Caco-2 (cell line): ENCODE data around the gene KLF16. TPM values are rescaled to one million over a fixed set of nuclear protein-coding genes. Genes with fewer than 3 reads are reported as not detected.

Experiments used
- BruUV-seq: library from RNA; stranded (reverse); fragments of 400-500 nt; replicated peaks from 2 replicates; lab custom pipeline; 2021; lab: Mats Ljungman, UMichigan
- CTCF ChIA-PET: fragments of 300-600 bp; sonication (Branson Sonifier 250); formaldehyde crosslinking; loops from one replicate; lab custom pipeline; 2022; ENCODE audit warnings: antibody characterized with exemption; lab: Charles Lee
- POLR2A ChIA-PET: fragments of 300-600 bp; sonication (Branson Sonifier 250); formaldehyde crosslinking; loops from one replicate; lab custom pipeline; 2022; ENCODE audit warnings: antibody characterized with exemption; lab: Charles Lee
- DNase-seq, 2 experiments: peaks; one replicate each; pipeline versions ENCODE4 v3.0.0 to v3.0.0-alpha.2; 2020 to 2022
- H3K27me3 ChIP-seq: replicated peaks from 2 replicates; pipeline ENCODE4 v1.6.0; 2011; ENCODE audit warnings: low read length; ENCODE audit not compliant: control insufficient read depth, insufficient read depth
- H3K36me3 ChIP-seq: 2 replicates; pipeline ENCODE4 v1.5.1; 2011; ENCODE audit warnings: low read length; ENCODE audit not compliant: control insufficient read depth, insufficient read depth
- H3K4me1 ChIP-seq: fragments of 250-450 bp; sonication (Bioruptor Pico); 2 replicates; pipeline ENCODE4 v1.5.1; 2020; ENCODE audit warnings: mild to moderate bottlenecking
- H3K4me3 ChIP-seq: 2 replicates; pipeline ENCODE4 v1.5.1; 2011; ENCODE audit warnings: low read depth, mild to moderate bottlenecking, control low read depth, low read length
- H3K9me3 ChIP-seq: fragments of 250-450 bp; sonication (Bioruptor Pico); 2 replicates; pipeline ENCODE4 v1.5.1; 2020; ENCODE audit warnings: mild to moderate bottlenecking, moderate library complexity
- H3K27ac Mint-ChIP-seq: one replicate; pipeline ENCODE4 v1.8.0; 2022; ENCODE audit warnings: mixed read lengths; ENCODE audit not compliant: unreplicated experiment
- H3K27me3 Mint-ChIP-seq: one replicate; pipeline ENCODE4 v1.8.0; 2022; ENCODE audit warnings: mixed read lengths; ENCODE audit not compliant: insufficient read depth, unreplicated experiment
- H3K36me3 Mint-ChIP-seq: one replicate; pipeline ENCODE4 v1.8.0; 2022; ENCODE audit warnings: mild to moderate bottlenecking, mixed read lengths; ENCODE audit not compliant: insufficient read depth, unreplicated experiment
- H3K4me1 Mint-ChIP-seq: one replicate; pipeline ENCODE4 v1.8.0; 2022; ENCODE audit warnings: low read depth, mixed read lengths; ENCODE audit not compliant: unreplicated experiment
- H3K4me3 Mint-ChIP-seq: one replicate; pipeline ENCODE4 v1.8.0; 2022; ENCODE audit warnings: mild to moderate bottlenecking, moderate library complexity, mixed read lengths; ENCODE audit not compliant: unreplicated experiment
- H3K9me3 Mint-ChIP-seq: one replicate; pipeline ENCODE4 v1.8.0; 2022; ENCODE audit warnings: mixed read lengths; ENCODE audit not compliant: unreplicated experiment
- intact Hi-C: fragments of 100-400 bp; cut with micrococcal nuclease; formaldehyde crosslinking; loops from one replicate; pipeline ENCODE4 v1.10.0; 2022; ENCODE audit not compliant: unreplicated experiment
- total RNA-seq: library from RNA; stranded (reverse); gene quantifications from 2 replicates; pipeline ENCODE4 v1.2.3, GENCODE V29; 2022
- TF ChIP-seq, protein P1 (sequence below), 2 experiments: fragments of 200-600 bp in 1 of 2; IDR thresholded peaks; 1 replicate in 1 of 2; 2 replicates in 1 of 2; pipeline versions ENCODE4 v1.5.1 to v1.8.0; 2011 to 2022; ENCODE audit warnings: antibody characterized with exemption in 1 of 2, control low read depth in 1 of 2, inconsistent platforms in 1 of 2, low read depth in 1 of 2, low read length in 1 of 2, mild to moderate bottlenecking in 1 of 2, moderate library complexity in 1 of 2; ENCODE audit not compliant: insufficient read depth in 1 of 2, severe bottlenecking in 1 of 2, unreplicated experiment in 1 of 2

Gene KLF16
- total RNA-seq, 1 experiment from 2014 or later, result 26.8 TPM

DNA sequence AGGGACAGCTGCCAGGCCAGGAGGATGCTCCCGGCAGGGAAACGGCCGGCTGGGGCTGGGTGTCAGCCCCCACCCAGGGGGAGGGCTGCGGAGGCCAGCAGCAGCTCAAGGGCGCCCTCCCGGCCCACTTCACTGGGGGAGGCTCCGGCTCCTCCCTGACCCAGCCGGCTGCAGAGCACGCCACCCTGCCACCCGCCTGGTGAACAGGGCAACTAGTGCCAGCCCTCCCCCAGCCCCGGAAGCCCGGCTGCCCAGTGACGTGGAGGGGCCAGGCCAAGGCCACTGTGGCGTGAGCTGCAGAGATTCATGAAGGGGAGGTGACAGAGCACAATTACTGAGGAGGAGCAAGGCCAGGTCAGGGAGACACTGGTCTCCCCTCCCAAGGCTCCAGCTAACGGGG is 29.8 kb downstream of the KLF16 start:
- no peak for DNase-seq
- Histone ChIP-seq H3K9me3 (no peaks in the 10 kb centered on the region), H3K4me1 (no peaks in the 10 kb centered on the region), H3K36me3 (no peaks in the 10 kb centered on the region), H3K27me3 (no peaks in the 10 kb centered on the region), H3K4me3 (no peak overlapping the region)
- POLR2A ChIA-PET, result no interaction called here
- H3K4me1 Mint-ChIP-seq, result no peaks in the 10 kb centered on the region
- no peak overlapping the region for H3K27ac Mint-ChIP-seq
- peaks cover 31% of the 10 kb centered on the region for H3K36me3 Mint-ChIP-seq
- TF ChIP-seq, protein P1, sequence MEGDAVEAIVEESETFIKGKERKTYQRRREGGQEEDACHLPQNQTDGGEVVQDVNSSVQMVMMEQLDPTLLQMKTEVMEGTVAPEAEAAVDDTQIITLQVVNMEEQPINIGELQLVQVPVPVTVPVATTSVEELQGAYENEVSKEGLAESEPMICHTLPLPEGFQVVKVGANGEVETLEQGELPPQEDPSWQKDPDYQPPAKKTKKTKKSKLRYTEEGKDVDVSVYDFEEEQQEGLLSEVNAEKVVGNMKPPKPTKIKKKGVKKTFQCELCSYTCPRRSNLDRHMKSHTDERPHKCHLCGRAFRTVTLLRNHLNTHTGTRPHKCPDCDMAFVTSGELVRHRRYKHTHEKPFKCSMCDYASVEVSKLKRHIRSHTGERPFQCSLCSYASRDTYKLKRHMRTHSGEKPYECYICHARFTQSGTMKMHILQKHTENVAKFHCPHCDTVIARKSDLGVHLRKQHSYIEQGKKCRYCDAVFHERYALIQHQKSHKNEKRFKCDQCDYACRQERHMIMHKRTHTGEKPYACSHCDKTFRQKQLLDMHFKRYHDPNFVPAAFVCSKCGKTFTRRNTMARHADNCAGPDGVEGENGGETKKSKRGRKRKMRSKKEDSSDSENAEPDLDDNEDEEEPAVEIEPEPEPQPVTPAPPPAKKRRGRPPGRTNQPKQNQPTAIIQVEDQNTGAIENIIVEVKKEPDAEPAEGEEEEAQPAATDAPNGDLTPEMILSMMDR (IDR thresholded peaks at IDR 0.05; ENCODE audit: insufficient read depth in 1 of 2, low read depth in 1 of 2, low read length in 1 of 2, severe bottlenecking in 1 of 2, unreplicated experiment in 1 of 2), result no peak
- CTCF ChIA-PET, result interaction anchor here (1.1 kb wide), 1 partner anchor 16 kb away, joined by 3 read pairs; no protein-coding TSS in a partner anchor
- BruUV-seq, result no TSS peak
- H3K9me3 Mint-ChIP-seq, result no peaks in the 10 kb centered on the region
- intact Hi-C loops, result no loop called here
- no peaks in the 10 kb centered on the region for H3K27me3 Mint-ChIP-seq
- H3K4me3 Mint-ChIP-seq, result no peak overlapping the region

DNA sequence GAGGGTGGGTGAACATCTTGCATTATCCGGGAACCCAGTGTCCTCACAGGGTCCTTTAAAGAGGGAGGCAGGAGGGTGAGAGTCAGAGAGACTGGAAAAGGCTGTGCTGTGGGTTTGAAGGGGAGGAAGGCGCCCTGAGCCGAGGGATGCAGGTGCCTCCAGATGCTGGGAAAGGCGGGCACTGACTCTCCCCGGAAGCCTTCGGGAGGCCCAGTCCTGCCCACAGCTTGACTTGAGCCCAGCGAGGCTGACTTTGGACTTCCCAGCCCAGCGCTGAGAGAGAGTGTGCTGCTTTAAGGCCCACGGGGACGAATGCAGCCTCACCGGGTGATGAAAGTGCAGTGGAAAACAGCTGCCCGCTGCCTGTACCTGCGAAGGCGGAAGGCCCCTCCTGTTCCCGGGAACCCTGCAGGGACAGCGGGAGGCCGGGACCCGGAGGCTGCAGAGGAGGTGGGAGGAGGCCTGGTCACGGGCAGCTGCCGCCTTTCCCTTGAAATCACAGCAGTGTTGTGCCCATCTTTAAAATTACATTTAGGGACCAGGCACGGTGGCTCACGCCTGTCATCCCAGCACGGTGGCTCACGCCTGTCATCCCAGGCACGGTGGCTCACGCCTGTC is 31.2 kb downstream of the KLF16 start:
- Histone ChIP-seq H3K4me3 (no peak overlapping the region), H3K36me3 (no peaks in the 10 kb centered on the region), H3K9me3 (no peaks in the 10 kb centered on the region), H3K27me3 (no peaks in the 10 kb centered on the region), H3K4me1 (no peaks in the 10 kb centered on the region)
- no peak for DNase-seq
- H3K9me3 Mint-ChIP-seq, result no peaks in the 10 kb centered on the region
- TF ChIP-seq, protein P1 (IDR thresholded peaks at IDR 0.05; ENCODE audit: insufficient read depth in 1 of 2, low read depth in 1 of 2, low read length in 1 of 2, severe bottlenecking in 1 of 2, unreplicated experiment in 1 of 2), result no peak
- POLR2A ChIA-PET, result no interaction called here
- BruUV-seq, result no TSS peak
- no peaks in the 10 kb centered on the region for H3K27me3 Mint-ChIP-seq
- no peak overlapping the region for H3K4me3 Mint-ChIP-seq
- CTCF ChIA-PET, result no interaction called here
- no peak overlapping the region for H3K27ac Mint-ChIP-seq
- intact Hi-C loops, result no loop called here
- H3K36me3 Mint-ChIP-seq, result peaks cover 22% of the 10 kb centered on the region
- H3K4me1 Mint-ChIP-seq, result no peaks in the 10 kb centered on the region

DNA sequence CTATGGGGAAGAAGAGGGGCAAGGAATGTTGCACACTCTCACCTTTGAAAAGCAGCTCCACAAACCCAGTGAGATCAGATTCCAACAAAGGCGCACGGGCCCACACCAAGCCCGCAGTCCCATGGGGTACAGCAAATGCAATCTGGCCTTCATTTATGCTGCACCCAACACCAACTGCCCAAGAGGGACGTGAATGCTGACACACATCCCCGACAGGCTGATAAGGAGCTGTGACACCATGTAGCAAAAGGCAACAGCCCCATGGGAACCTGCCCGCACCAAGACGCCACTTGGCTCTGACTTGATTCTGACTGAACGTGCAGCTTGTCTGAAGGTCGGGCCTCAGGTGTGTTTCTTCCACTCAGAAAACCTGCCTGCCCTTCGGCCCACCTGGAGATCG is 32.4 kb downstream of the KLF16 start:
- no peaks in the 10 kb centered on the region for H3K27me3 ChIP-seq
- DNase-seq, result no peak
- no peaks in the 10 kb centered on the region; the same call in 1 of the 2 replicates for H3K36me3 ChIP-seq
- H3K9me3 Mint-ChIP-seq, result no peaks in the 10 kb centered on the region
- no peaks in the 10 kb centered on the region for H3K4me1 ChIP-seq
- BruUV-seq, result no TSS peak
- H3K4me3 ChIP-seq, result no peak overlapping the region
- TF ChIP-seq, protein P1 (IDR thresholded peaks at IDR 0.05; ENCODE audit: insufficient read depth in 1 of 2, low read depth in 1 of 2, low read length in 1 of 2, severe bottlenecking in 1 of 2, unreplicated experiment in 1 of 2), result no peak
- POLR2A ChIA-PET, result no interaction called here
- H3K4me1 Mint-ChIP-seq, result no peaks in the 10 kb centered on the region
- H3K4me3 Mint-ChIP-seq, result no peak overlapping the region
- no peaks in the 10 kb centered on the region for H3K9me3 ChIP-seq
- no peak overlapping the region for H3K27ac Mint-ChIP-seq
- H3K36me3 Mint-ChIP-seq, result peaks cover 20% of the 10 kb centered on the region
- intact Hi-C loops, result no loop called here
- H3K27me3 Mint-ChIP-seq, result no peaks in the 10 kb centered on the region
- CTCF ChIA-PET, result interaction anchor here (0.7 kb wide), 1 partner anchor 57 kb away, joined by 3 read pairs; no protein-coding TSS in a partner anchor
